Neutrophil (primary cell): ENCODE results near the gene CHCT1.
A peak's percentile ranks its signal among the peaks of the same experiment; 100 is the strongest.

Experiments used
- H3K27ac ChIP-seq: fragments of 200-600 bp; sonication (generic); 2 replicates; pipeline ENCODE4 v1.5.1; 2016; ENCODE audit warnings: mild to moderate bottlenecking, moderate library complexity
- H3K27me3 ChIP-seq: fragments of 200-600 bp; sonication (generic); 2 replicates; pipeline ENCODE4 v1.6.0; 2016; ENCODE audit warnings: mild to moderate bottlenecking
- H3K36me3 ChIP-seq: fragments of 200-600 bp; sonication (generic); 2 replicates; pipeline ENCODE4 v1.5.1; 2017
- H3K4me1 ChIP-seq, 2 experiments: fragments of 200-600 bp in 1 of 2; sonication (generic) in 1 of 2; 1 replicate in 1 of 2; 2 replicates in 1 of 2; pipeline versions ENCODE4 v1.5.1 to v1.6.1; 2013 to 2016; ENCODE audit warnings: low read depth in 1 of 2, low read length in 1 of 2, mild to moderate bottlenecking in 1 of 2, moderate library complexity in 1 of 2; ENCODE audit not compliant: control insufficient read depth in 1 of 2, insufficient read depth in 1 of 2
- H3K4me3 ChIP-seq, 2 experiments: fragments of 200-600 bp in 1 of 2; sonication (generic) in 1 of 2; 1 replicate in 1 of 2; 2 replicates in 1 of 2; pipeline ENCODE4 v1.5.1; 2013 to 2016; ENCODE audit warnings: low read depth in 1 of 2, low read length in 1 of 2, mild to moderate bottlenecking in 1 of 2, moderate library complexity in 1 of 2
- H3K9me3 ChIP-seq: fragments of 200-600 bp; sonication (generic); 2 replicates; pipeline ENCODE4 v1.5.1; 2016
- CTCF ChIP-seq: fragments of 200-600 bp; sonication (generic); IDR thresholded peaks from 2 replicates; pipeline ENCODE4 v1.5.1; 2016; ENCODE audit warnings: antibody characterized with exemption

Gene CHCT1

GRCh38 chr17:60391471-60392041 lies 30.7 kb upstream of the CHCT1 start:
- peaks cover 81 to 84% of the 10 kb centered on the region in 2 experiments for H3K4me1 ChIP-seq
- peak overlapping the region; percentile 90 to 97 for H3K4me3 ChIP-seq
- peak overlapping the region; percentile 98 for H3K27ac ChIP-seq
- H3K36me3 ChIP-seq, result no peaks in the 10 kb centered on the region
- H3K9me3 ChIP-seq, result no peaks in the 10 kb centered on the region
- H3K27me3 ChIP-seq, result no peaks in the 10 kb centered on the region
- TF ChIP-seq CTCF, result no peak

DNA sequence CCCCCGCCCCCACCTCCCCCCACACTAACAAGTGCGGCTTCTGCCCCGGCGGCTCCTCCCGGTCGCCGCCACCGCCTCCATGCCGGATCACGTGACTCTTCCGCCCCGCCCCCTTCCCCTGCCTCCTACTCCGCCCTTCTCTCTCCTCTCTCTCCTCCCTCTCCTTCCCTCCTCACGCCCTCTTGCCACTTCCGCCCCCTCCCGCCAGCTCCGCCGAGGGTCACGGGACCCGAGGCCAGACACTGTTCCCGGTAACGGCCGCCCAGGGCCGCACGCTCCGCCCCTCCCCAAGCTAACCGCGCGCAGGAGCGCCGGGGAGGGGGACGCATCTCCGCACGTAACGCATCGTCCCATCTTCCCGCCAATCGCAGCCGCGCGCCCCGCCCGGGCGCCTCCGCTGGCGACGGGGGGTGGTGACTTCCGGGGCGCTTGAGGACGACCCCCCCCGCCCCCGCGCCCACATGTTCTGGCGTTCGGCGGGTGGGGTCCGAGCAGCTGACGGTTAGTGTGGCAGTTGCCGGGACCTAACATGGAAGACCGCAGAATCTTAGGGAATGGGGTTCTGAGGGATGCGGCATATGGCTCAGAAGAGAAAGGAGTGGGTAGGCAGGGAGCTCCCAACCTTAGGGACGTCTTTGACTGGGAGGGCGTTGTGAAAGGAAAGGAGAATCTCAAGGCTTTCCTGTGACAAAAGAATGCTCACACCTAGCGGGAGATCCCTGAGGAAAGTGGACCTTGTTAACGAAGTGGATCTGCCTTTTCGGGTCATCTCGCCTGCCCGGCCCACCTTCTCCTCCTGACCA lies 30.0 kb upstream of the CHCT1 start, which contains the start of gene USP32:
TSS of gene USP32 (minus strand) at position 92 of the 803 bp plus-strand sequence. CDS start 194 bp downstream, outside the sequence.
- peak; percentile 55 for TF ChIP-seq CTCF
- H3K27me3 ChIP-seq, result no peaks in the 10 kb centered on the region
- H3K36me3 ChIP-seq, result no peaks in the 10 kb centered on the region
- H3K4me3 ChIP-seq, result peak within 1 kb of the TSS; percentile 90 to 97
- peaks cover 81 to 86% of the 10 kb centered on the region in 2 experiments for H3K4me1 ChIP-seq
- peak within 1 kb of the TSS; percentile 98 for H3K27ac ChIP-seq
- H3K9me3 ChIP-seq, result no peaks in the 10 kb centered on the region

DNA sequence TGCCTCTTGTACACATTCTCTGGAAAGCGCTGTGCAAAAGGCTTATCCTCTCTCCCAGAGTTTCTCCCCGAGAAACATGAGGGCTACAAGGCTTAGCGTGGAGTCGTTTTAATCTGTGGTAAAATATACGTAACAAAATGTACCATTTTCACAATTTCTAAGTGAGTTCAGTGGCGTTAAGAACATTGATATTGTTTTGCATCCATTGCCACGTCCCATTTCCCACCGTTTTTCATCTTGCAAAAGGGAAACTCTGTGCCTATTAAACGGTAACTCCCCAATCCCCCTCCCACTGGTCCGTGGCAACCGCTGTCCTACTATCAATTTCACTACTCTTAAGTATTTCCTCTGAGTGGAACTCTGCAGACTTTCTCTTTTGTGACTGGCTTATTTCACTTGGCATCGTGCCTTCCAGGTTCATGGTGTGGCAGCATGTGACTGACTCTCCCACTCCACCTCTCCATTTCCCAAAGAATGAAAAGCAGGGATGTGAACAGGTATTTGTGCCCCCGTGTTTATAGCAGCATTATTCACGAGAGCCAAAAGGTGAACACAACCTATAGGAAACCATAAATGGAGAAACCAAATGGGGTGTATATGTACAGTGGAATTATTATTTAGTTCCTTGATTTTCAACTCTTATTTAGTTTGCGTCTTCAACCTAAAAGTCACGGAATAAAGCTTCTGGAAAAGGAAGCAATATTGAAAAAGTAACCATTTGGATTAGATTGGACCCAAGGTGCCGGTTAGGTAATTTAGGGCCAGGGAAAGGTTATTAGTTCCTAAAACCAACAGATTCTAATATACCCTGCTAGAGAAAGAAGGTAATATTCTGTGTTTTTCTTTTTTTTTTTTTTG lies 29.2 kb upstream of the CHCT1 start:
- Histone ChIP-seq H3K36me3 (no peaks in the 10 kb centered on the region), H3K4me3 (peak overlapping the region; percentile 90 to 97), H3K27me3 (no peaks in the 10 kb centered on the region), H3K9me3 (no peaks in the 10 kb centered on the region), H3K4me1 (peaks cover 81 to 86% of the 10 kb centered on the region in 2 experiments), H3K27ac (peak overlapping the region; percentile 98)
- no peak for TF ChIP-seq CTCF

DNA sequence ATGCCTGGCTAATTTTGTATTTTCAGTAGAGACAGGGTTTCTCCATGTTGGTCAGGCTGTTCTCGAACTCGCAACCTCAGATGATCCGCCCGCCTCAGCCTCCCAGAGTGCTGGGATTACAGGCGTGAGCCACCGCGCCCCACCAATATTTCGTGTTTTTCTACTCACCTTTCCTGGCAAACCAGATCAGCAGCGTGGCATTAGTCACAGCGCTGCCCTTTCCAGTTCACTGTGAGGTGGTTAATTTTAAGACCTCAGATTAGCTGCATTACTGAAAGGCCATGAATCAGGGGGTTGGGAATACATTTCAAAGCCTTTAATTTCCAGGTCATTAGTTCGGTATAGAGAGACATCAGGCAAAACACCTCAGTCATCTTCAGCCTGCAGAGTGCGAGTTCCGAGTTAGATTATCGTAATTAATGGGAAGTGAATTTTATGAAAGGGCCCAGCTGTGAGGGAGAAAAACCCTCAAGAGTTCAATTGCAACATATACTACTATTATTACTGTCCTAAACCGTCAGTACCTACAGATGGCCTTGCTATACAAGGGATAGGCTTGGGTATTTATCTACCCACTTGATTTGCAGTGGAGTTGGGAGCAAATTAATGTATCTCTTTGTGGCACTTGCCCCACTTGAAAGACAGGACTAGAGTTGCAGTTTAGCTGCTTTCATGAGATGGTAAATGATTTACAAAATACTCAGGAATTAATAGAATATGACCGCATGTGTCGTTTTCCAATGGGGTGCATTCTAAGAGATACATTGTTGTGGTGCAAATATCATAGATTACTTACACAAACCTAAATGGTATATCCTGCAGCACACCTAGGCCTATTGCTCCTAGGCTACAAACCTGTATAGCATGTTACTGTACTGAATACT lies 28.2 kb upstream of the CHCT1 start:
- no peak for TF ChIP-seq CTCF
- Histone ChIP-seq H3K4me3 (peak overlapping the region in 1 of 2 experiments; percentile 21), H3K9me3 (no peaks in the 10 kb centered on the region), H3K36me3 (no peaks in the 10 kb centered on the region), H3K27ac (peak overlapping the region; percentile 98), H3K4me1 (peaks cover 81 to 86% of the 10 kb centered on the region in 2 experiments), H3K27me3 (no peaks in the 10 kb centered on the region)
